AG04450 (cell line): ENCODE data around the gene SLC35F1. TPM values are rescaled to one million over a fixed set of nuclear protein-coding genes. Genes with fewer than 3 reads are reported as not detected.

Source experiments
- CTCF ChIA-PET: fragments of 300-600, 350-600 bp; formaldehyde crosslinking; extraction: SDS; loops from one replicate; lab custom pipeline; 2022; ENCODE audit warnings: antibody characterized with exemption, inconsistent platforms; lab: Charles Lee
- POLR2A ChIA-PET: fragments of 350-600 bp; formaldehyde crosslinking; extraction: SDS; loops from one replicate; lab custom pipeline; 2021; ENCODE audit warnings: antibody characterized with exemption, inconsistent platforms; lab: Yijun Ruan, JAX
- DNase-seq: peaks from one replicate; pipeline ENCODE4 v3.0.0-alpha.2; 2011; ENCODE audit warnings: low read depth, low spot score
- H3K27ac ChIP-seq: one replicate; pipeline ENCODE4 v1.5.1; 2012; ENCODE audit warnings: low read depth, low read length, control low read depth
- H3K27me3 ChIP-seq: one replicate; pipeline ENCODE4 v1.6.0; 2012; ENCODE audit warnings: low read length; ENCODE audit not compliant: control insufficient read depth, insufficient read depth
- H3K4me3 ChIP-seq: 2 replicates; pipeline ENCODE4 v1.5.1; 2011; ENCODE audit warnings: mild to moderate bottlenecking, low read depth, low read length, control low read depth
- H3K9me3 ChIP-seq: 2 replicates; pipeline ENCODE4 v1.5.1; 2012; ENCODE audit warnings: low read length; ENCODE audit not compliant: control insufficient read depth, insufficient read depth
- polyA plus RNA-seq: library from polyadenylated mRNA; depleted of rRNA; stranded (reverse); fragments of >200 nt; gene quantifications from 2 replicates; pipeline ENCODE4 v1.2.3, GENCODE V29; 2011
- TF ChIP-seq, protein P1 (sequence below): IDR thresholded peaks from 2 replicates; pipeline ENCODE4 v1.5.1; 2011; ENCODE audit warnings: low read depth, low read length, control low read depth, inconsistent platforms

SLC35F1 gene
- polyA plus RNA-seq, 1 experiment = 0.14 TPM

DNA sequence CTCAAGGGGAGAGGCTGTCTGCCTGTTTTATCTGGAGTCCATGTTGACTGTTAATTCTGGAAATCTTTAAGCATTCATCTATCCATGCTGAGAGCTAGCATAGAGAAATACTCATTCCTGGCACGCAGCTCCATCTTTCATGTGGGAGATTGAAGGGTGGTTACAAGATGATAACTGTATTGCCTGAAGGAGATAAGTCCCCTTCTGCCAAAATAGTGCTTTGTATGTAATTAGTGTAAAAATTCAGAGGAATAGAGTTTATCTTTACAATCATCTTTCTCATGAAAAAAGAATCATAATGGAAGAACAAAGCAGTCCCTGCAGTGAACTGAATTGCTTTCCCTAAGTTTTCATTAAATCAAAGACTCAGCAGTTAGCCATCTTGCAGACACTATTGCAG is 256.5 kb downstream of the SLC35F1 start:
- DNase-seq = no peak
- no peaks in the 10 kb centered on the region for H3K9me3 ChIP-seq
- H3K27me3 ChIP-seq = no peaks in the 10 kb centered on the region
- H3K4me3 ChIP-seq = no peak overlapping the region
- POLR2A ChIA-PET = no interaction called here
- CTCF ChIA-PET = no interaction called here
- no peak overlapping the region for H3K27ac ChIP-seq
- TF ChIP-seq, protein P1, sequence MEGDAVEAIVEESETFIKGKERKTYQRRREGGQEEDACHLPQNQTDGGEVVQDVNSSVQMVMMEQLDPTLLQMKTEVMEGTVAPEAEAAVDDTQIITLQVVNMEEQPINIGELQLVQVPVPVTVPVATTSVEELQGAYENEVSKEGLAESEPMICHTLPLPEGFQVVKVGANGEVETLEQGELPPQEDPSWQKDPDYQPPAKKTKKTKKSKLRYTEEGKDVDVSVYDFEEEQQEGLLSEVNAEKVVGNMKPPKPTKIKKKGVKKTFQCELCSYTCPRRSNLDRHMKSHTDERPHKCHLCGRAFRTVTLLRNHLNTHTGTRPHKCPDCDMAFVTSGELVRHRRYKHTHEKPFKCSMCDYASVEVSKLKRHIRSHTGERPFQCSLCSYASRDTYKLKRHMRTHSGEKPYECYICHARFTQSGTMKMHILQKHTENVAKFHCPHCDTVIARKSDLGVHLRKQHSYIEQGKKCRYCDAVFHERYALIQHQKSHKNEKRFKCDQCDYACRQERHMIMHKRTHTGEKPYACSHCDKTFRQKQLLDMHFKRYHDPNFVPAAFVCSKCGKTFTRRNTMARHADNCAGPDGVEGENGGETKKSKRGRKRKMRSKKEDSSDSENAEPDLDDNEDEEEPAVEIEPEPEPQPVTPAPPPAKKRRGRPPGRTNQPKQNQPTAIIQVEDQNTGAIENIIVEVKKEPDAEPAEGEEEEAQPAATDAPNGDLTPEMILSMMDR = no peak

DNA sequence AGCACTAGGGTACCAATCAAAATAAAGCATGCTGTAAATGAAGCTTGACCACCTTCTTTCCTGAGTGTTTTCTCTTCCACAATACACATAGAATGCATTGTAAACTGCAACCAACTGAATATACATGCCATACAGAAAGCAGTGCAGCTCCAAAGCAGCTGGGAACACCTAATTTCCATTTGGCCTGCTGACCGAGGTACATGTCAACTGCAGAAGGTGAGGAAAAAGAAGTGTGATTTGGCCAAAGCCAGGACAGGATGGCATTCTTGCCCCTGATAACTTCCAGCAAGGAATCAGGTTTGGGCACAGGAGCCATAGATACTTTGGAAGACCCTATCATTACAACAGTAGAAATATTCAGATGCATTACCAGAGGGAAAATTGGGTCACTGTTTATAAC is 258.4 kb downstream of the SLC35F1 start:
- ChIA-PET POLR2A (no interaction called here), CTCF (no interaction called here)
- TF ChIP-seq, protein P1 = no peak

DNA sequence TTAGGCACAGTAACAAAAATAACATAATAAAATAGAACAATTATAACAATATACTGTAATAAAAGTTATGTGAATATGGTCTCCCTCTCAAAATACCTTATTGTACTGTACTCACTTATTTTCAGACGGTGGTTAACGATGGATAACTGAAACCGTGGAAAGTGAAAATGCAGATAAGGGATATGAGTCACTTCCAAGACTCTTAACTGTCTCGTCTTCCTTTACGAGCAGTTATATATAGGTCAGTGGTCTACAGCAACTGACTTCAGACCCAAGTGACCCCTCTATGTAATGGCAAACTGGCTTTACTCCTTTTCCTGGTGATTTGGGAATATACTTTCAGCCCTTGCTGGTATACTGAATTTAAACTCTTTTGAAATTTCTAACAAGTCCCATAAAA is 261.4 kb downstream of the SLC35F1 start:
- no peak for DNase-seq
- Histone ChIP-seq H3K27ac (no peak overlapping the region), H3K27me3 (no peaks in the 10 kb centered on the region), H3K9me3 (no peaks in the 10 kb centered on the region), H3K4me3 (no peak overlapping the region)
- ChIA-PET POLR2A (no interaction called here), CTCF (no interaction called here)
- TF ChIP-seq, protein P1 = no peak

More for the DNA sequence above, 258.4 kb downstream of the SLC35F1 start:
- H3K27ac ChIP-seq = no peak overlapping the region
- no peak overlapping the region for H3K4me3 ChIP-seq
- no peak for DNase-seq
- H3K9me3 ChIP-seq = no peaks in the 10 kb centered on the region
- H3K27me3 ChIP-seq = no peaks in the 10 kb centered on the region

DNA sequence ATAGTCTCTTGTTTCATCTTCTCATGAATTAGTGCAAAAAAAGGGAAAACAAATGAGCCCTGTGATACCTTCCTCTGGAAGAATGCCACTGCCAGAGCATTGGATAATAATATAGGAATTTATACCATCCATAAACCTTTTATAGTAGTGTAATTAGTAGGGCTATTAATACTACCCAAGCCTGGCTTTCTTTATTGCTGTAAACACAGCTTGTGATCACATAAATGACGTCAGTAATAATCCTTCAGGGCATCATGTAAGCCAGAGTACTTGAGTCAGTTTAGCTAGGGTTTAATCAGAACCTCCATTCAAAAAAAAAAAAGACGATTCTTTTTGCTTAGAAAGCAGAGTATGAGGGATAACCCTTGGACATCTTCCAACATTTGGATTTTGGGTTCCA is 264.8 kb downstream of the SLC35F1 start:
- Histone ChIP-seq H3K27me3 (no peaks in the 10 kb centered on the region), H3K4me3 (no peak overlapping the region), H3K9me3 (no peaks in the 10 kb centered on the region), H3K27ac (no peak overlapping the region)
- ChIA-PET CTCF (no interaction called here), POLR2A (no interaction called here)
- TF ChIP-seq, protein P1 = no peak
- DNase-seq = no peak

DNA sequence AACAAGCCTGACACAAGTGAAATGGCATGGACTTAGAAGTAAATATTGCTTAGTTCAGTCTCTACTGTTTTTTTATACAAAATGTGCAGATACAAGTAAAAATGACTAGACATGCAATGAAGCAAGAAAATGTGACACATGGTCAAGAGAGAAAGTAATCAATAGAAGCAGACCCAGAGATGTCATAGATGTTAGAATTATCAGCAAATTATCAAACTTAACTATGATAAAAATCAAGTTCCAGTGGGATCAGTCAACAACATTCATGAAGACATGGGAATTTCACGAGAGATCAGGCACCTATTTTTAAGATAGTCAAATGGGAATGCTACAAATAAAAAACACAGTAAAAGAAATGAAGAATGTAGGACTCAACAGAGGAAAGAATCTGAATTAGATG is 267.0 kb downstream of the SLC35F1 start:
- CTCF ChIA-PET = no interaction called here
- DNase-seq = no peak
- Histone ChIP-seq H3K4me3 (no peak overlapping the region), H3K27me3 (no peaks in the 10 kb centered on the region), H3K27ac (no peak overlapping the region), H3K9me3 (no peaks in the 10 kb centered on the region)
- TF ChIP-seq, protein P1 = no peak
- POLR2A ChIA-PET = no interaction called here
